ENCODE measurements around the gene DHRS9. TPM values are rescaled to one million over a fixed set of nuclear protein-coding genes. Genes with fewer than 3 reads are reported as not detected.

The DHRS9 gene
- total and polyA plus RNA-seq, 9 of the 15 experiments (the other 6 are each of a cell fraction or from before 2014, with no cell fraction given) = 0.27 to 1.7 (median 0.69) TPM

- TF ChIP-seq ZNF212 (CRISPR knock-in tag; IDR thresholded peaks at IDR 0.05) (no peak), GTF2F1 (IDR thresholded peaks at IDR 0.05; ENCODE audit: low read depth, low read length) (no peak), HES1 (IDR thresholded peaks at IDR 0.05; ENCODE audit: low read depth) (no peak), ARID3B (CRISPR knock-in tag; IDR thresholded peaks at IDR 0.05; ENCODE audit: borderline replicate concordance) (no peak), ZNF431 (CRISPR knock-in tag; IDR thresholded peaks at IDR 0.05) (no peak), PKNOX1 (IDR thresholded peaks at IDR 0.05) (peak; percentile 29; the same call in 1 of the 2 replicates), ZNF140 (CRISPR knock-in tag; IDR thresholded peaks at IDR 0.05) (no peak), SAFB2 (IDR thresholded peaks at IDR 0.05; ENCODE audit: borderline replicate concordance, low read depth, low read length, severe bottlenecking) (no peak), ASH1L (IDR thresholded peaks at IDR 0.05; ENCODE audit: borderline replicate concordance, low read depth, partially characterized antibody) (no peak), NR2C2 (CRISPR knock-in tag; IDR thresholded peaks at IDR 0.05) (no peak), NR2C2 (tag; IDR thresholded peaks at IDR 0.05) (no peak), ZNF785 (CRISPR knock-in tag; IDR thresholded peaks at IDR 0.05) (no peak), ARID1B (IDR thresholded peaks at IDR 0.05) (no peak), BRCA1 (IDR thresholded peaks at IDR 0.05) (no peak), BRCA1 (CRISPR knock-in tag; IDR thresholded peaks at IDR 0.05) (no peak), ZNF253 (CRISPR knock-in tag; conservative IDR thresholded peaks at IDR 0.05) (no peak), DDX20 (tag; IDR thresholded peaks at IDR 0.05; ENCODE audit: low read depth) (no peak), ATF3 (IDR thresholded peaks at IDR 0.05) (no peak), ATF3 (CRISPR knock-in tag; conservative IDR thresholded peaks at IDR 0.05) (no peak), POLR3G (IDR thresholded peaks at IDR 0.05; ENCODE audit: extremely low read depth, insufficient read length, insufficient replicate concordance) (no peak), SMAD2 (IDR thresholded peaks at IDR 0.05; ENCODE audit: low read depth, low read length) (no peak), STAT6 (CRISPR knock-in tag; IDR thresholded peaks at IDR 0.05) (no peak)
Observed at GRCh38 chr2:169131587-169132512, 62.5 kb downstream of the DHRS9 start (continued).
